ENCODE results near the gene CACNB3.

GRCh38 chr12:48794870-48795269 is 23.4 kb upstream of the CACNB3 start:
- TF ChIP-seq GABPA (IDR thresholded peaks at IDR 0.05 in 1 of 2, conservative IDR thresholded peaks at IDR 0.05 in 1 of 2) (no peak), TAF1 (conservative IDR thresholded peaks at IDR 0.05) (no peak), SP1 (IDR thresholded peaks at IDR 0.05) (no peak), HNF4G (IDR thresholded peaks at IDR 0.05) (no peak), RAD21 (IDR thresholded peaks at IDR 0.05) (no peak), FOXA1 (IDR thresholded peaks at IDR 0.05) (no peak), EGR1 (IDR thresholded peaks at IDR 0.05; ENCODE audit: low read depth in 2 of 2) (no peak), HNF4A (conservative IDR thresholded peaks at IDR 0.05) (no peak)
- TF ChIP-seq, protein P1, sequence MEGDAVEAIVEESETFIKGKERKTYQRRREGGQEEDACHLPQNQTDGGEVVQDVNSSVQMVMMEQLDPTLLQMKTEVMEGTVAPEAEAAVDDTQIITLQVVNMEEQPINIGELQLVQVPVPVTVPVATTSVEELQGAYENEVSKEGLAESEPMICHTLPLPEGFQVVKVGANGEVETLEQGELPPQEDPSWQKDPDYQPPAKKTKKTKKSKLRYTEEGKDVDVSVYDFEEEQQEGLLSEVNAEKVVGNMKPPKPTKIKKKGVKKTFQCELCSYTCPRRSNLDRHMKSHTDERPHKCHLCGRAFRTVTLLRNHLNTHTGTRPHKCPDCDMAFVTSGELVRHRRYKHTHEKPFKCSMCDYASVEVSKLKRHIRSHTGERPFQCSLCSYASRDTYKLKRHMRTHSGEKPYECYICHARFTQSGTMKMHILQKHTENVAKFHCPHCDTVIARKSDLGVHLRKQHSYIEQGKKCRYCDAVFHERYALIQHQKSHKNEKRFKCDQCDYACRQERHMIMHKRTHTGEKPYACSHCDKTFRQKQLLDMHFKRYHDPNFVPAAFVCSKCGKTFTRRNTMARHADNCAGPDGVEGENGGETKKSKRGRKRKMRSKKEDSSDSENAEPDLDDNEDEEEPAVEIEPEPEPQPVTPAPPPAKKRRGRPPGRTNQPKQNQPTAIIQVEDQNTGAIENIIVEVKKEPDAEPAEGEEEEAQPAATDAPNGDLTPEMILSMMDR (IDR thresholded peaks at IDR 0.05; ENCODE audit: low read depth, low read length, missing input control), result no peak
- TF ChIP-seq, protein P2, sequence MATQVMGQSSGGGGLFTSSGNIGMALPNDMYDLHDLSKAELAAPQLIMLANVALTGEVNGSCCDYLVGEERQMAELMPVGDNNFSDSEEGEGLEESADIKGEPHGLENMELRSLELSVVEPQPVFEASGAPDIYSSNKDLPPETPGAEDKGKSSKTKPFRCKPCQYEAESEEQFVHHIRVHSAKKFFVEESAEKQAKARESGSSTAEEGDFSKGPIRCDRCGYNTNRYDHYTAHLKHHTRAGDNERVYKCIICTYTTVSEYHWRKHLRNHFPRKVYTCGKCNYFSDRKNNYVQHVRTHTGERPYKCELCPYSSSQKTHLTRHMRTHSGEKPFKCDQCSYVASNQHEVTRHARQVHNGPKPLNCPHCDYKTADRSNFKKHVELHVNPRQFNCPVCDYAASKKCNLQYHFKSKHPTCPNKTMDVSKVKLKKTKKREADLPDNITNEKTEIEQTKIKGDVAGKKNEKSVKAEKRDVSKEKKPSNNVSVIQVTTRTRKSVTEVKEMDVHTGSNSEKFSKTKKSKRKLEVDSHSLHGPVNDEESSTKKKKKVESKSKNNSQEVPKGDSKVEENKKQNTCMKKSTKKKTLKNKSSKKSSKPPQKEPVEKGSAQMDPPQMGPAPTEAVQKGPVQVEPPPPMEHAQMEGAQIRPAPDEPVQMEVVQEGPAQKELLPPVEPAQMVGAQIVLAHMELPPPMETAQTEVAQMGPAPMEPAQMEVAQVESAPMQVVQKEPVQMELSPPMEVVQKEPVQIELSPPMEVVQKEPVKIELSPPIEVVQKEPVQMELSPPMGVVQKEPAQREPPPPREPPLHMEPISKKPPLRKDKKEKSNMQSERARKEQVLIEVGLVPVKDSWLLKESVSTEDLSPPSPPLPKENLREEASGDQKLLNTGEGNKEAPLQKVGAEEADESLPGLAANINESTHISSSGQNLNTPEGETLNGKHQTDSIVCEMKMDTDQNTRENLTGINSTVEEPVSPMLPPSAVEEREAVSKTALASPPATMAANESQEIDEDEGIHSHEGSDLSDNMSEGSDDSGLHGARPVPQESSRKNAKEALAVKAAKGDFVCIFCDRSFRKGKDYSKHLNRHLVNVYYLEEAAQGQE (IDR thresholded peaks at IDR 0.05), result no peak
- TF ChIP-seq, protein P3, sequence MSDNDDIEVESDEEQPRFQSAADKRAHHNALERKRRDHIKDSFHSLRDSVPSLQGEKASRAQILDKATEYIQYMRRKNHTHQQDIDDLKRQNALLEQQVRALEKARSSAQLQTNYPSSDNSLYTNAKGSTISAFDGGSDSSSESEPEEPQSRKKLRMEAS (IDR thresholded peaks at IDR 0.05), result no peak
- TF ChIP-seq, protein P4, sequence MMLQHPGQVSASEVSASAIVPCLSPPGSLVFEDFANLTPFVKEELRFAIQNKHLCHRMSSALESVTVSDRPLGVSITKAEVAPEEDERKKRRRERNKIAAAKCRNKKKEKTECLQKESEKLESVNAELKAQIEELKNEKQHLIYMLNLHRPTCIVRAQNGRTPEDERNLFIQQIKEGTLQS (IDR thresholded peaks at IDR 0.05), result no peak

Data from liver (tissue), 3 donors.